ENCODE results near the gene PBOV1. TPM values are rescaled to one million over a fixed set of nuclear protein-coding genes. Genes with fewer than 3 reads are reported as not detected.

Gene PBOV1
- not detected in 2 replicates for total RNA-seq

DNA sequence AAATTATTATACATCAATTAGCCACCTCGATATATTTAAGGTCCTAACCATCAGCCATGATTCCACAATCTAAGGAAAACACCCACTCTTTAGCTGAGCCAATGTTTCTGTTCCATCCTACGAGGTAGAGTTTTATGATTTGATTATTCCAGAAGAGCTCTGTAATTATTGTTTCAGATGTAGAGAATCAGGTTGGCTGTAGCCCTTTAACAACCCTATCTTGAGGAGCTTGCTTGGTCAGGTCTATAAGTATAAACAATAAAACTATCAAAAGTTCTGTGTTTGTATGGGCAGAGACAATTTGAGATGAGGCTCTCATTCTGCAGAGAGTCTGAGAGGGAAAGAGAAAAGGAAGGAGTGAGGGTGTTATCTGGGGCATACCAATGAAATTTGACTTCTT, at the start of gene PBOV1:
Gene PBOV1 (minus strand): TSS at position 43 of the 400 bp plus-strand sequence. CDS start 96 bp downstream, outside the sequence.

Other genes with a start within 250 kb of the PBOV1 start
- 5.2 and 6.6 TPM in 2 replicates for gene PERP, start 111.1 kb downstream of the PBOV1 start, total RNA-seq
- gene ARFGEF3, start 56.6 kb downstream of the PBOV1 start, total RNA-seq, result 0.05 and 0.06 TPM in 2 replicates
- not detected in 2 replicates for gene SMIM28, start 159.4 kb upstream of the PBOV1 start, total RNA-seq
- 29.8 and 39.9 TPM in 2 replicates for gene HEBP2, start 185.7 kb upstream of the PBOV1 start, total RNA-seq